ENCODE data around the gene RTCA. TPM values are rescaled to one million over a fixed set of nuclear protein-coding genes. Genes with fewer than 3 reads are reported as not detected.

The RTCA gene
- total RNA-seq, 1 experiment from 2014 or later = 26.5 TPM

- no peak for TF ChIP-seq POLR2A (IDR thresholded peaks at IDR 0.05; ENCODE audit: borderline replicate concordance, extremely low read depth, insufficient read depth, insufficient read length)
- TF ChIP-seq CEBPB (IDR thresholded peaks at IDR 0.05; ENCODE audit: low read depth) = no peak
- TF ChIP-seq REST (IDR thresholded peaks at IDR 0.05; ENCODE audit: low read depth) = no peak
- TF ChIP-seq FOSL1 (IDR thresholded peaks at IDR 0.05; ENCODE audit: low read depth) = no peak
- TF ChIP-seq ATF3 (IDR thresholded peaks at IDR 0.05) = no peak
- no peak for TF ChIP-seq RAD21 (IDR thresholded peaks at IDR 0.05; ENCODE audit: low read depth)
- no peak for TF ChIP-seq CBX3 (IDR thresholded peaks at IDR 0.05; ENCODE audit: low read depth)
- TF ChIP-seq JUND (IDR thresholded peaks at IDR 0.05) = no peak
- TF ChIP-seq ZFX (IDR thresholded peaks at IDR 0.05) = no peak
- no peak for TF ChIP-seq ELF1 (IDR thresholded peaks at IDR 0.05; ENCODE audit: borderline replicate concordance, low read depth)
- no peak for TF ChIP-seq EZH2phosphoT487 (IDR thresholded peaks at IDR 0.05; ENCODE audit: borderline replicate concordance)
- TF ChIP-seq YY1 (IDR thresholded peaks at IDR 0.05; ENCODE audit: extremely low read depth, insufficient replicate concordance, low read depth, low read length) = no peak
- TF ChIP-seq POLR2AphosphoS5 (IDR thresholded peaks at IDR 0.05; ENCODE audit: low read depth, low read length) = no peak
- TF ChIP-seq ZBTB33 (IDR thresholded peaks at IDR 0.05; ENCODE audit: extremely low read depth, insufficient replicate concordance, low read length) = no peak
- no peak for TF ChIP-seq EZH2 (IDR thresholded peaks at IDR 0.05)
- no peak for TF ChIP-seq SRF (IDR thresholded peaks at IDR 0.05; ENCODE audit: low read depth)
- TF ChIP-seq MAX (IDR thresholded peaks at IDR 0.05) = no peak
- ATAC-seq = no peak
- RAD21 ChIA-PET (ENCODE audit: low non-redundant PET in 1 of 2, low total read pairs in 2 of 2, uncharacterized antibody in 2 of 2, unreplicated experiment in 2 of 2) = no interaction called here
- intact Hi-C loops (cut with micrococcal nuclease) = no loop called here
- BruUV-seq (replicated peaks) = no TSS peak
- no peaks in the 10 kb centered on the region for H3K9me2 ChIP-seq (ENCODE audit: insufficient read depth)
- H3K27me3 ChIP-seq (ENCODE audit: insufficient read depth, low read length) = no peaks in the 10 kb centered on the region
- CTCF ChIA-PET = no interaction called here
- H3K9me3 ChIP-seq (ENCODE audit: control insufficient read depth in 1 of 2, insufficient read depth in 1 of 2, low read depth in 1 of 2, low read length in 2 of 2) = no peaks in the 10 kb centered on the region
- no peak overlapping the region for H3K27ac ChIP-seq (ENCODE audit: low read depth, low read length)
- H3K4me1 ChIP-seq (ENCODE audit: control insufficient read depth in 1 of 2, insufficient read depth in 2 of 2, low read length in 2 of 2) = no peaks in the 10 kb centered on the region
- H3K36me3 ChIP-seq (ENCODE audit: control insufficient read depth in 1 of 2, insufficient read depth in 2 of 2, low read length in 2 of 2) = peaks cover 0 to 16% of the 10 kb centered on the region in 2 experiments; a peak in 2 of 4 replicates
- no peak overlapping the region for H3K9ac ChIP-seq (ENCODE audit: low read length)
- POLR2A ChIA-PET = no interaction called here
- H3K4me3 ChIP-seq (replicated peaks in 1 of 2; ENCODE audit: low read depth in 1 of 2, low read length in 2 of 2) = no peak overlapping the region
- no peak overlapping the region for H2AFZ ChIP-seq (ENCODE audit: low read depth, low read length, poor library complexity, severe bottlenecking)
- no peaks in the 10 kb centered on the region for H4K20me1 ChIP-seq (ENCODE audit: insufficient read depth)
- DNase-seq (ENCODE audit: low read depth, low spot score) = no peak
- H3K4me2 ChIP-seq (ENCODE audit: low read length) = no peak overlapping the region
- no peaks in the 10 kb centered on the region for H3K79me2 ChIP-seq (ENCODE audit: insufficient read depth, low read length)
Observed at GRCh38 chr1:100217834-100218233, 48.2 kb upstream of the RTCA start.
